ENCODE results near the gene TTC7B.
"Not testable (repeated sequence)": the region's sequence is repeated elsewhere in the genome, so short reads cannot be mapped to it uniquely, and the experiment has no call there.

Gene TTC7B

GRCh38 chr14:90830931-90831701, 14.9 kb upstream of the TTC7B start:
- DNase-seq (ENCODE audit: low spot score) = no peak

- DNase-seq (ENCODE audit: low spot score) = no peak
Observed at GRCh38 chr14:90829677-90830076, 13.4 kb upstream of the TTC7B start.

GRCh38 chr14:90828642-90829487, 12.6 kb upstream of the TTC7B start:
- no peak for DNase-seq (ENCODE audit: low spot score)

- DNase-seq (ENCODE audit: low spot score) = peak; percentile 97
Observed at GRCh38 chr14:90827919-90828610, 11.8 kb upstream of the TTC7B start.

- not testable (repeated sequence) for DNase-seq (ENCODE audit: low spot score)
Observed at GRCh38 chr14:90823542-90823941, 7.3 kb upstream of the TTC7B start.

- DNase-seq (ENCODE audit: low spot score) = no peak
Observed at GRCh38 chr14:90820958-90821357, 4.7 kb upstream of the TTC7B start.

- DNase-seq (ENCODE audit: low spot score) = no peak
Observed at GRCh38 chr14:90819734-90820393, 3.6 kb upstream of the TTC7B start.

GRCh38 chr14:90818715-90819114, 2.5 kb upstream of the TTC7B start:
- no peak for DNase-seq (ENCODE audit: low spot score)

GRCh38 chr14:90816681-90817436, 629 bp upstream of the TTC7B start:
- DNase-seq (ENCODE audit: low spot score) = no peak

GRCh38 chr14:90815572-90815821, 733 bp downstream of the TTC7B start:
- DNase-seq (ENCODE audit: low spot score) = no peak

GRCh38 chr14:90814806-90815571, 1.2 kb downstream of the TTC7B start:
- no peak for DNase-seq (ENCODE audit: low spot score)

- no peak for DNase-seq (ENCODE audit: low spot score)
Observed at GRCh38 chr14:90813442-90813841, 2.8 kb downstream of the TTC7B start.

GRCh38 chr14:90812109-90812508, 4.1 kb downstream of the TTC7B start:
- DNase-seq (ENCODE audit: low spot score) = no peak

- no peak for DNase-seq (ENCODE audit: low spot score)
Observed at GRCh38 chr14:90811641-90812040, 4.6 kb downstream of the TTC7B start.

GRCh38 chr14:90810806-90811205, 5.4 kb downstream of the TTC7B start:
- DNase-seq (ENCODE audit: low spot score) = no peak

- no peak for DNase-seq (ENCODE audit: low spot score)
Observed at GRCh38 chr14:90809530-90810312, 6.5 kb downstream of the TTC7B start.

- DNase-seq (ENCODE audit: low spot score) = no peak
Observed at GRCh38 chr14:90808759-90809529, 7.3 kb downstream of the TTC7B start.

GRCh38 chr14:90807060-90807459, 9.2 kb downstream of the TTC7B start:
- DNase-seq (ENCODE audit: low spot score) = no peak
